AG04450 (cell line): ENCODE results near the gene MICAL3. TPM values are rescaled to one million over a fixed set of nuclear protein-coding genes. Genes with fewer than 3 reads are reported as not detected.

Source experiments
- CTCF ChIA-PET: fragments of 300-600, 350-600 bp; formaldehyde crosslinking; extraction: SDS; loops from one replicate; lab custom pipeline; 2022; ENCODE audit warnings: antibody characterized with exemption, inconsistent platforms; lab: Charles Lee
- POLR2A ChIA-PET: fragments of 350-600 bp; formaldehyde crosslinking; extraction: SDS; loops from one replicate; lab custom pipeline; 2021; ENCODE audit warnings: antibody characterized with exemption, inconsistent platforms; lab: Yijun Ruan, JAX
- DNase-seq: peaks from one replicate; pipeline ENCODE4 v3.0.0-alpha.2; 2011; ENCODE audit warnings: low read depth, low spot score
- H3K27ac ChIP-seq: one replicate; pipeline ENCODE4 v1.5.1; 2012; ENCODE audit warnings: low read depth, low read length, control low read depth
- H3K27me3 ChIP-seq: one replicate; pipeline ENCODE4 v1.6.0; 2012; ENCODE audit warnings: low read length; ENCODE audit not compliant: control insufficient read depth, insufficient read depth
- H3K4me3 ChIP-seq: 2 replicates; pipeline ENCODE4 v1.5.1; 2011; ENCODE audit warnings: mild to moderate bottlenecking, low read depth, low read length, control low read depth
- H3K9me3 ChIP-seq: 2 replicates; pipeline ENCODE4 v1.5.1; 2012; ENCODE audit warnings: low read length; ENCODE audit not compliant: control insufficient read depth, insufficient read depth
- polyA plus RNA-seq: library from polyadenylated mRNA; depleted of rRNA; stranded (reverse); fragments of >200 nt; gene quantifications from 2 replicates; pipeline ENCODE4 v1.2.3, GENCODE V29; 2011
- TF ChIP-seq, protein P1 (sequence below): IDR thresholded peaks from 2 replicates; pipeline ENCODE4 v1.5.1; 2011; ENCODE audit warnings: low read depth, low read length, control low read depth, inconsistent platforms

The MICAL3 gene
- polyA plus RNA-seq, 1 experiment = 17.8 TPM

DNA sequence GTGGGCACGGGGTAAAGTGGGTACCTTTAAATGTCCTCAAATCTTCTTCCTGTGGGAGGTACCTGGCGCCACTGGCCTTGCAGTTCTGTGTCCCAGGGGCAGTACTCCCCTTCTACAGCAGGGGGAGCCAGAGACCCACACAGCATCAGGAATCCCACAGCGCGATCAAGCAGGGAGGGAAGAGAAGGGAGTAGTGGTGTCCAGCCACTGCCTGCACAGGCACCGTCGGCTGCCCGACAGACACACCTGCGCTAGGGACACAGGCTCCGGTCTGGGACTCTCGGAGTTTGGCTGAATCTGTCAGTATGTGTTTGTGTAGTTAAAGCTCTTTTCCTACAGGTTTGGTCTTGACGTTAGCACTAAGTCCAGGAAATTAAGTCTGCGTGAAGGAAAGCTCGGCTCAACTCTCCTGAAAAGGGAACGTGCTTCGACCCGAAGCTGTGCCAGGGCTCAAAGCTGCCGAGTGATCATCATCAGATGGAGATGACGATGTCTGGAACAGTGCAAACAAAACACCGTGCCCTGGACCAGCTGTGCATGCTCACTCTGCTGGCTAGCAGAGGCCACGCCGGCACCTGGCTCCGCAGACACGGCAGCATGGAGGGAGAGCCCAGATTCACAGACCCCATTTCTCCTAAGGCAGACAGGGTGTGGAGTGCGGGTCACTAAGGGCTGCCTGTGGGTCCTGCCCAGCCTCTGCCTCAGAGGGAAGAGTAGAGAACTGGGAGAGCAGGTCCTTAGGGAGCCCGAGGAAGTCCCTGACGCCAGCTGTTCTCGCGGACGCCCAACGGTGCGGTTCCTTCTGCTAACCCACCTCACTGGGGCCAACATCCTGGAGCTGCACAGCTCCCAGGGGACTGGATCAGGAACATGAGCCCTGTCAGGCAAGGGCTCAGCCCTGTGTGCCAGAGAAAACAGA is 194.1 kb downstream of the MICAL3 start:
- Histone ChIP-seq H3K4me3 (no peak overlapping the region), H3K27ac (no peak overlapping the region), H3K9me3 (no peaks in the 10 kb centered on the region; the same call in 1 of the 2 replicates), H3K27me3 (no peaks in the 10 kb centered on the region)
- ChIA-PET CTCF (interaction anchor here (0.5 to 5.6 kb wide), 28 partner anchors 9 to 321 kb away, joined by 3 to 226 read pairs (median 4); partner anchors contain the start of genes PEX26 and USP18), POLR2A (interaction anchor here (0.8 kb wide), 1 partner anchor 246 kb away, joined by 5 read pairs; no protein-coding TSS in a partner anchor)
- TF ChIP-seq, protein P1, sequence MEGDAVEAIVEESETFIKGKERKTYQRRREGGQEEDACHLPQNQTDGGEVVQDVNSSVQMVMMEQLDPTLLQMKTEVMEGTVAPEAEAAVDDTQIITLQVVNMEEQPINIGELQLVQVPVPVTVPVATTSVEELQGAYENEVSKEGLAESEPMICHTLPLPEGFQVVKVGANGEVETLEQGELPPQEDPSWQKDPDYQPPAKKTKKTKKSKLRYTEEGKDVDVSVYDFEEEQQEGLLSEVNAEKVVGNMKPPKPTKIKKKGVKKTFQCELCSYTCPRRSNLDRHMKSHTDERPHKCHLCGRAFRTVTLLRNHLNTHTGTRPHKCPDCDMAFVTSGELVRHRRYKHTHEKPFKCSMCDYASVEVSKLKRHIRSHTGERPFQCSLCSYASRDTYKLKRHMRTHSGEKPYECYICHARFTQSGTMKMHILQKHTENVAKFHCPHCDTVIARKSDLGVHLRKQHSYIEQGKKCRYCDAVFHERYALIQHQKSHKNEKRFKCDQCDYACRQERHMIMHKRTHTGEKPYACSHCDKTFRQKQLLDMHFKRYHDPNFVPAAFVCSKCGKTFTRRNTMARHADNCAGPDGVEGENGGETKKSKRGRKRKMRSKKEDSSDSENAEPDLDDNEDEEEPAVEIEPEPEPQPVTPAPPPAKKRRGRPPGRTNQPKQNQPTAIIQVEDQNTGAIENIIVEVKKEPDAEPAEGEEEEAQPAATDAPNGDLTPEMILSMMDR = peak; percentile 100
- peak; percentile 37 for DNase-seq

DNA sequence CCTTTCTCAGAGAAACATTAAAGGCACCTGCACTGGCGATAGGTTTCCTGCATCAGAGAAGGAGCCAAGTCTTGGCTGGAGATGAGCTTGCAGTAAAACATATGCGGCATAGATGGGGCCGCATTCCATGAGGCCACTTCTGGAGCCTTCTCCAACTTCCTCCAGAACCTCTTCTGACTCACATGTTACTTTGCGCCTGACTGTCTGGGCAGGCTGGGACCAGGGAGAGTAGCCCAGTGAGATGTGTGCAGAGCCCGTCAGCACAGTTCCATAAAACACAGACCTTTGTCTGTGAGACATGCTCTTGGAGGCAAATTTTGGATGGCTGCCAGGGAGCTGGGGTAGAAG is 194.7 kb downstream of the MICAL3 start:
- TF ChIP-seq, protein P1 = no peak
- ChIA-PET CTCF (interaction anchor here (0.9 to 5.6 kb wide), 16 partner anchors 9 to 271 kb away, joined by 3 to 226 read pairs (median 4); partner anchors contain the start of gene PEX26), POLR2A (no interaction called here)
- Histone ChIP-seq H3K27ac (no peak overlapping the region), H3K27me3 (no peaks in the 10 kb centered on the region), H3K4me3 (no peak overlapping the region), H3K9me3 (no peaks in the 10 kb centered on the region; the same call in 1 of the 2 replicates)
- DNase-seq = no peak

DNA sequence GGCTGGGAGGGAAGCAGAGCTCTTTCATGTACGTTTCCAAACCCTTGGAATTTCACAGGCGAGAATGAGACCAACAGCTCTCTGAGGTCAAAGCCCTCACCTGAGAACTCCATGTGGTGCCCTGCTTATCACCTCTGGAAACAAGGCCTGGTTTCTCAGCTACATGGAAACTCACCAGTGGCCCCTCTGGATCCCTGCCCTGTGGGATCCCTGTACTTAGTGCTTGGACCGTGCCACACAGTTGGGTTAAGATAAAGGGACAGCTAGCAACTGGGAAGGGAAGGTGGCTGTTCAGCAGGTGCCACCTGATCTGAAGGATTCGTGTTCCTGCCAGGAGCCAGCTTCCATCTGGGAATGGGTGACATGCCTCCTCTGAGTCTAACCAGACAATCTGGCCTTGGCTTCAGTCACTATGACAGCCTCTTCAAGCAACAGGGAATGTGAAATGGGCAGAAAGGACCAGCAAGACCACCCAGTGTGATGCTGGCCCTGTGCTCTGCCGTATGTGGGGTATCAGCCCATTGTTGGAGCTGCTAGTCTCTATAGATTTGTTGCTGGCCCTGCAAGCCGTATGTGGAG is 195.8 kb downstream of the MICAL3 start:
- CTCF ChIA-PET = interaction anchor here (0.7 to 5.6 kb wide), 3 partner anchors 43 to 247 kb away, joined by 3 to 226 read pairs (median 4); partner anchors contain the start of gene PEX26
- POLR2A ChIA-PET = no interaction called here

DNA sequence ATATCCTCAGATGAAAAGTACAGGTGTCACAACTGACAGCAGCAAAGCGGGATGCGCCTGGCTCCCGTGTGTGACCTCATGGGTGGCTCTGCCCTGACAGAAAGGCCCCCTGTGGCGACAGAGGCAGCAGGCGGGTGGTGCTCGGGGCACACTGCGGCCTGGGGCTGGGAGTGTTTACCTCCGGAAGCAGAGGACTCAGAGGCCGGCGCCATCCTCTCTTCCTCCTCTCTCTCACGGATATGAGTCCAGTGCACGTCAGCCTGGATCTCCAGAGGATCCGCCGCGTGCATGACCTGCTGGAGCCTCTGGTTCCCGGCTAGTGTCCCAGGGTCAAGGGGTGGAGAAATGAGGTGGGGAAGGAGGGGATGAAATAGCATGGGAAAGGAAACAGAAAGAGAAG is 196.9 kb downstream of the MICAL3 start:
- Histone ChIP-seq H3K27ac (no peak overlapping the region), H3K9me3 (no peaks in the 10 kb centered on the region; the same call in 1 of the 2 replicates), H3K27me3 (no peaks in the 10 kb centered on the region), H3K4me3 (no peak overlapping the region)
- ChIA-PET CTCF (interaction anchor here (5.6 kb wide), 1 partner anchor 248 kb away, joined by 226 read pairs; the partner anchor contains the start of gene PEX26), POLR2A (no interaction called here)
- no peak for DNase-seq
- TF ChIP-seq, protein P1 = no peak

More for the DNA sequence above, 195.8 kb downstream of the MICAL3 start:
- TF ChIP-seq, protein P1 = no peak
- no peak overlapping the region for H3K4me3 ChIP-seq
- H3K27me3 ChIP-seq = no peaks in the 10 kb centered on the region
- no peaks in the 10 kb centered on the region; the same call in 1 of the 2 replicates for H3K9me3 ChIP-seq
- H3K27ac ChIP-seq = no peak overlapping the region
- DNase-seq = no peak
